ENCODE results near the gene FAM241B.

DNA sequence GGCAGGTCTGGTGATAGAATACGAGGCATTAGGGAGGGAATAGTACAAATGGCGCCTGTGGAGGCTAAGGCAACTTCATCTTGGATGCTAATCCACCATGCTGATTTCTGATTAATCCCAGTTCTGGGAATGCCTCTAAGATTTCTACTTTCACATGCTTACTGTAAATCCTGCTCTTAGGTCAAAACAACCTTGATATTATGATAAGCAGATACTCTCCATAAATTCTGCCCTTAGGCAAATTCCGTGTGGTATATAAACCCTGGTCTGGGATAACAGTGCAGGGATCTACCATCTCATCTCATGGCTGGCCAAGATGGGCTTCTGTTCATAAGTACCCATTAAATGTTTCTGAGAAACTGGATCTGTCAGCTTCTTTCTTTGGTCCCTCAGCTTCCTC is 45.4 kb upstream of the FAM241B start:
- no peak for TF ChIP-seq EZH2 (IDR thresholded peaks at IDR 0.05)
- no peak for TF ChIP-seq POLR2AphosphoS5 (IDR thresholded peaks at IDR 0.05; ENCODE audit: borderline replicate concordance, low read depth, low read length)
- no peak for TF ChIP-seq FOXP2 (optimal IDR thresholded peaks at IDR 0.05; ENCODE audit: control extremely low read depth, extremely low read length, insufficient read depth)

Measured in SK-N-MC (cell line).